ENCODE data around the gene ANKRD37. TPM values are rescaled to one million over a fixed set of nuclear protein-coding genes. Genes with fewer than 3 reads are reported as not detected.

The ANKRD37 gene
- total and polyA plus RNA-seq, 2 of the 8 experiments (the other 6 are each of a cell fraction or from before 2014, with no cell fraction given), result 2.8 to 3.4 TPM

DNA sequence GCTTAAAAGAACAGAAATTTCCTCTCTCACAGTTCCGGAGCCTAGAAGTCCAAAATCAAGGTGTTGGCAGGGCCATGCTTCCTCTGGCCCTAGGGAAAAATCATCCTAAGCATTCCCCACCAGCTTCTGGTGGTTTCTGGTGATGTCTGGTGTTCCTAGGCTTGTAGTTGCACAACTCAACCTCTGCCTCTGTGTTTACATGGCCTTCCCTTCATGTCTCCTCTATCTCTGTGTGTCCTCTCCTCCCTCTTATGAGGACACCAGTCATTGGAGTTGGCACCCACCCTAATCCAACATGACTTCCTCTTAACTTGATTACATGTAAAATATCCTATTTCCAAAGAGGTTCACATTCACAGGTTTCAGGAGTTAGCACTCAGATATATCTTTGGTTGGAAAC, 16.3 kb upstream of the ANKRD37 start:
- Histone ChIP-seq H3K9me3 (ENCODE audit: insufficient read depth in 2 of 2, low read depth in 1 of 2, low read length in 1 of 2) (peaks cover 0 to 7% of the 10 kb centered on the region in 2 experiments; a peak in 1 of 4 replicates), H2BK15ac (ENCODE audit: low read length) (no peak overlapping the region), H2AK5ac (ENCODE audit: low read depth, low read length) (no peak overlapping the region), H3K79me2 (ENCODE audit: control insufficient read depth in 1 of 2, insufficient read depth in 2 of 2, low read length in 2 of 2) (no peaks in the 10 kb centered on the region), H3K4ac (replicated peaks; ENCODE audit: insufficient read length, low read depth, low read length) (no peak overlapping the region), H2BK20ac (ENCODE audit: low read length) (no peak overlapping the region), H3K14ac (ENCODE audit: insufficient read length) (no peak overlapping the region), H2BK120ac (replicated peaks; ENCODE audit: low read depth, low read length) (no peak overlapping the region), H3K4me3 (ENCODE audit: extremely low read depth in 1 of 4, insufficient read depth in 2 of 4, low read depth in 3 of 4, low read length in 4 of 4) (no peak overlapping the region), H3K27ac (ENCODE audit: low read depth, low read length) (no peak overlapping the region), H3K4me2 (ENCODE audit: insufficient read depth in 1 of 2, low read depth in 2 of 2, low read length in 2 of 2) (no peak overlapping the region), H4K91ac (replicated peaks; ENCODE audit: insufficient read length, low read length) (no peak overlapping the region), H2AFZ (ENCODE audit: low read length) (no peak overlapping the region), H2BK12ac (ENCODE audit: low read depth, low read length) (no peak overlapping the region), H4K5ac (ENCODE audit: insufficient read length, low read depth, low read length) (no peak overlapping the region), H4K20me1 (replicated peaks in 1 of 2; ENCODE audit: control insufficient read depth in 1 of 2, insufficient read depth in 2 of 2, low read length in 2 of 2) (no peaks in the 10 kb centered on the region), H3K23ac (ENCODE audit: insufficient read length) (no peak overlapping the region), H3K79me1 (ENCODE audit: low read depth, low read length) (no peaks in the 10 kb centered on the region), H3K4me1 (replicated peaks in 1 of 4; ENCODE audit: control insufficient read depth in 3 of 4, insufficient read depth in 4 of 4, low read length in 3 of 4) (peaks cover 0 to 4% (median 3%) of the 10 kb centered on the region in 4 experiments; a peak in 2 of 7 replicates), H2BK5ac (ENCODE audit: low read depth, low read length) (no peak overlapping the region), H3K18ac (ENCODE audit: extremely low read depth, low read length) (no peak overlapping the region), H3K56ac (replicated peaks; ENCODE audit: insufficient read length, low read depth, low read length) (no peak overlapping the region), H3K36me3 (ENCODE audit: control insufficient read depth in 2 of 4, insufficient read depth in 4 of 4, low read length in 3 of 4) (peaks cover 0 to 4% (median 0%) of the 10 kb centered on the region in 4 experiments; a peak in 1 of 8 replicates), H3K27me3 (replicated peaks in 1 of 4; ENCODE audit: control insufficient read depth in 3 of 4, extremely low read depth in 1 of 4, insufficient read depth in 3 of 4, low read length in 3 of 4) (no peaks in the 10 kb centered on the region), H3K9ac (replicated peaks in 1 of 4; ENCODE audit: extremely low read depth in 1 of 4, low read depth in 3 of 4, low read length in 3 of 4) (no peak overlapping the region), H3K23me2 (ENCODE audit: low read depth, low read length) (no peaks in the 10 kb centered on the region; the same call in 1 of the 2 replicates), H4K8ac (ENCODE audit: extremely low read depth, insufficient read depth, low read length) (no peak overlapping the region)
- 74% methylated on average over 1 of the region's 1 CpG; no CpG with 5 or more reads in 1 of the 2 experiments for WGBS, 2 experiments (ENCODE audit: extremely low coverage in 1 of 2, insufficient coverage in 1 of 2, insufficient read length in 1 of 2, insufficient replicate concordance in 2 of 2, low coverage in 1 of 2, low lambda C conversion rate in 2 of 2, missing lambda C conversion rate in 1 of 2)
- CTCF ChIA-PET (ENCODE audit: partially characterized antibody), result interaction anchor here (0.6 kb wide), 1 partner anchor 50 kb away, joined by 3 read pairs; no protein-coding TSS in a partner anchor
- DNase-seq (ENCODE audit: low read depth in 1 of 2, low spot score in 2 of 2) (no peak), FAIRE-seq (no peak)
- POLR2A ChIA-PET (ENCODE audit: partially characterized antibody), result interaction anchor here (1.3 kb wide), 1 partner anchor 17 kb away, joined by 3 read pairs; the partner anchor contains the start of gene ANKRD37
- TF ChIP-seq SP2 (IDR thresholded peaks at IDR 0.05; ENCODE audit: low read length) (no peak), SIN3A (conservative IDR thresholded peaks at IDR 0.05 in 1 of 2, IDR thresholded peaks at IDR 0.05 in 1 of 2; ENCODE audit: low read depth in 1 of 2, low read length in 2 of 2) (no peak)
- TF ChIP-seq, protein P1, sequence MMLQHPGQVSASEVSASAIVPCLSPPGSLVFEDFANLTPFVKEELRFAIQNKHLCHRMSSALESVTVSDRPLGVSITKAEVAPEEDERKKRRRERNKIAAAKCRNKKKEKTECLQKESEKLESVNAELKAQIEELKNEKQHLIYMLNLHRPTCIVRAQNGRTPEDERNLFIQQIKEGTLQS (IDR thresholded peaks at IDR 0.05; ENCODE audit: insufficient read depth, low read depth, low read length), result no peak

All from H1 (cell line).